Cortex of kidney (tissue), 1 donor: ENCODE results near the gene PDK1.
"Not testable (repeated sequence)": the region's sequence is repeated elsewhere in the genome, so short reads cannot be mapped to it uniquely, and the experiment has no call there.

Experiments used
- DNase-seq: peaks from one replicate; lab custom pipeline; 2025; lab: John Stamatoyannopoulos, UW

The PDK1 gene

GRCh38 chr2:172552547-172553291 is 3.2 kb upstream of the PDK1 start:
- no peak for DNase-seq

- no peak for DNase-seq
Observed at GRCh38 chr2:172554352-172555271, 1.3 kb upstream of the PDK1 start.

- no peak for DNase-seq
Observed at GRCh38 chr2:172555272-172555521, 693 bp upstream of the PDK1 start.

- DNase-seq = no peak
Observed at GRCh38 chr2:172556284-172557033, 569 bp downstream of the PDK1 start.

- no peak for DNase-seq
Observed at GRCh38 chr2:172558372-172558771, 2.5 kb downstream of the PDK1 start.

GRCh38 chr2:172560721-172561120 is 4.8 kb downstream of the PDK1 start:
- no peak for DNase-seq

GRCh38 chr2:172561270-172561669 is 5.4 kb downstream of the PDK1 start:
- DNase-seq = no peak

GRCh38 chr2:172562298-172562697 is 6.4 kb downstream of the PDK1 start:
- no peak for DNase-seq

- no peak for DNase-seq
Observed at GRCh38 chr2:172564376-172564775, 8.5 kb downstream of the PDK1 start.

GRCh38 chr2:172571245-172571644 is 15.4 kb downstream of the PDK1 start:
- no peak for DNase-seq

GRCh38 chr2:172572981-172573380 is 17.1 kb downstream of the PDK1 start:
- no peak for DNase-seq

- no peak for DNase-seq
Observed at GRCh38 chr2:172574965-172575364, 19.1 kb downstream of the PDK1 start.

- DNase-seq = no peak
Observed at GRCh38 chr2:172578054-172578453, 22.2 kb downstream of the PDK1 start.

GRCh38 chr2:172578860-172579512 is 23.1 kb downstream of the PDK1 start:
- no peak for DNase-seq

GRCh38 chr2:172580544-172580943 is 24.7 kb downstream of the PDK1 start:
- DNase-seq = no peak

- no peak for DNase-seq
Observed at GRCh38 chr2:172582656-172583055, 26.8 kb downstream of the PDK1 start.

- DNase-seq = no peak
Observed at GRCh38 chr2:172586245-172586891, 30.5 kb downstream of the PDK1 start.

GRCh38 chr2:172587231-172587630 is 31.3 kb downstream of the PDK1 start:
- DNase-seq = not testable (repeated sequence)

GRCh38 chr2:172588931-172589330 is 33.0 kb downstream of the PDK1 start:
- no peak for DNase-seq

- not testable (repeated sequence) for DNase-seq
Observed at GRCh38 chr2:172591386-172591785, 35.5 kb downstream of the PDK1 start.

- DNase-seq = not testable (repeated sequence)
Observed at GRCh38 chr2:172592190-172592589, 36.3 kb downstream of the PDK1 start.

- DNase-seq = no peak
Observed at GRCh38 chr2:172596776-172597175, 40.9 kb downstream of the PDK1 start.
